H1 (cell line): ENCODE measurements around the gene KRTAP10-8. TPM values are rescaled to one million over a fixed set of nuclear protein-coding genes. Genes with fewer than 3 reads are reported as not detected.

Experiments used
- CTCF ChIA-PET: fragments of 300-600 bp; sonication (Branson Sonifier 250); formaldehyde crosslinking; loops from one replicate; lab custom pipeline; 2021; ENCODE audit not compliant: partially characterized antibody; lab: Charles Lee
- POLR2A ChIA-PET: fragments of 300-600 bp; sonication (Branson Sonifier 250); formaldehyde crosslinking; loops from one replicate; lab custom pipeline; 2021; ENCODE audit warnings: inconsistent platforms; ENCODE audit not compliant: partially characterized antibody; lab: Charles Lee
- DNase-seq, 2 experiments: peaks; one replicate each; pipeline versions ENCODE4 v3.0.0 to v3.0.0-alpha.2; 2010 to 2022; ENCODE audit warnings: low spot score in 2 of 2, low read depth in 1 of 2, mixed read lengths in 1 of 2
- FAIRE-seq: peaks from 2 replicates; lab custom pipeline; 2011; peaks lifted over from hg19 to GRCh38; lab: Jason Lieb, UNC
- H2AFZ ChIP-seq: 2 replicates; pipeline ENCODE4 v1.8.1; 2012; ENCODE audit warnings: low read length, inconsistent platforms
- H2AK5ac ChIP-seq: 2 replicates; pipeline ENCODE4 v1.6.1; 2013; ENCODE audit warnings: low read depth, low read length
- H2BK120ac ChIP-seq: replicated peaks from 2 replicates; pipeline ENCODE3; 2013; ENCODE audit warnings: low read depth, low read length, inconsistent platforms
- H2BK12ac ChIP-seq: 2 replicates; pipeline ENCODE4 v1.6.1; 2013; ENCODE audit warnings: low read depth, low read length
- H2BK15ac ChIP-seq: 2 replicates; pipeline ENCODE4 v1.6.1; 2013; ENCODE audit warnings: low read length
- H2BK20ac ChIP-seq: 2 replicates; pipeline ENCODE4 v1.6.1; 2013; ENCODE audit warnings: low read length
- H2BK5ac ChIP-seq: 2 replicates; pipeline ENCODE4 v1.6.1; 2013; ENCODE audit warnings: low read depth, low read length
- H3K14ac ChIP-seq: 2 replicates; pipeline ENCODE4 v1.6.1; 2013; ENCODE audit warnings: inconsistent platforms; ENCODE audit not compliant: insufficient read length
- H3K18ac ChIP-seq: 2 replicates; pipeline ENCODE4 v1.6.1; 2013; ENCODE audit warnings: low read length; ENCODE audit errors: extremely low read depth
- H3K23ac ChIP-seq: 2 replicates; pipeline ENCODE4 v1.6.1; 2013; ENCODE audit warnings: inconsistent platforms; ENCODE audit not compliant: insufficient read length
- H3K23me2 ChIP-seq: 2 replicates; pipeline ENCODE4 v1.6.1; 2013; ENCODE audit warnings: low read depth, low read length
- H3K27ac ChIP-seq: 2 replicates; pipeline ENCODE4 v1.6.1; 2011; ENCODE audit warnings: low read depth, low read length, inconsistent platforms
- H3K27me3 ChIP-seq, 4 experiments: replicated peaks in 1 of 4; 1 replicate in 1 of 4; 2 replicates in 3 of 4; pipeline versions ENCODE4 v1.6.1 to v1.8.1; 2011 to 2013; ENCODE audit warnings: low read length in 3 of 4, mild to moderate bottlenecking in 3 of 4, inconsistent platforms in 2 of 4, mixed read lengths in 2 of 4, moderate library complexity in 1 of 4; ENCODE audit not compliant: control insufficient read depth in 3 of 4, insufficient read depth in 3 of 4; ENCODE audit errors: extremely low read depth in 1 of 4
- H3K36me3 ChIP-seq, 4 experiments: 2 replicates each; pipeline versions ENCODE4 v1.6.1 to v1.8.1; 2011 to 2013; ENCODE audit warnings: mild to moderate bottlenecking in 4 of 4, low read length in 3 of 4, moderate library complexity in 2 of 4, control low read depth in 1 of 4, inconsistent platforms in 1 of 4; ENCODE audit not compliant: insufficient read depth in 4 of 4, control insufficient read depth in 2 of 4
- H3K4ac ChIP-seq: replicated peaks from 2 replicates; pipeline ENCODE3; 2013; ENCODE audit warnings: low read length, low read depth, mixed read lengths, inconsistent platforms; ENCODE audit not compliant: insufficient read length
- H3K4me1 ChIP-seq, 4 experiments: replicated peaks in 1 of 4; 1 replicate in 1 of 4; 2 replicates in 3 of 4; pipeline versions ENCODE4 v1.6.1 to v1.8.1; 2011 to 2013; ENCODE audit warnings: low read length in 3 of 4, inconsistent platforms in 2 of 4, mixed read lengths in 1 of 4; ENCODE audit not compliant: insufficient read depth in 4 of 4, control insufficient read depth in 3 of 4
- H3K4me2 ChIP-seq, 2 experiments: 2 replicates each; pipeline versions ENCODE4 v1.6.1 to v1.8.1; 2011 to 2013; ENCODE audit warnings: low read depth in 2 of 2, low read length in 2 of 2, control low read depth in 1 of 2, inconsistent platforms in 1 of 2, mild to moderate bottlenecking in 1 of 2; ENCODE audit not compliant: insufficient read depth in 1 of 2
- H3K4me3 ChIP-seq, 4 experiments: fragments of 200-600, 300-600 bp in 1 of 4; sonication (generic), shearing (Covaris generic), sonication (Bioruptor Twin) in 1 of 4; 2 replicates each; pipeline versions ENCODE4 v1.5.1 to v1.8.1; 2011 to 2016; ENCODE audit warnings: low read length in 4 of 4, low read depth in 3 of 4, control low read depth in 2 of 4, inconsistent platforms in 2 of 4, mild to moderate bottlenecking in 2 of 4, mixed read lengths in 1 of 4, moderate library complexity in 1 of 4; ENCODE audit not compliant: insufficient read depth in 2 of 4; ENCODE audit errors: extremely low read depth in 1 of 4
- H3K56ac ChIP-seq: replicated peaks from 2 replicates; pipeline ENCODE3; 2013; ENCODE audit warnings: low read depth, mild to moderate bottlenecking, mixed read lengths, low read length, inconsistent platforms; ENCODE audit not compliant: insufficient read length
- H3K79me1 ChIP-seq: 2 replicates; pipeline ENCODE4 v1.6.1; 2013; ENCODE audit warnings: low read depth, low read length, control low read depth
- H3K79me2 ChIP-seq, 2 experiments: 2 replicates each; pipeline versions ENCODE4 v1.6.1 to v1.8.1; 2012 to 2013; ENCODE audit warnings: low read length in 2 of 2, mild to moderate bottlenecking in 2 of 2, inconsistent platforms in 1 of 2; ENCODE audit not compliant: insufficient read depth in 2 of 2, control insufficient read depth in 1 of 2
- H3K9ac ChIP-seq, 4 experiments: replicated peaks in 1 of 4; 1 replicate in 1 of 4; 2 replicates in 3 of 4; pipeline versions ENCODE4 v1.6.1 to v1.8.1; 2011 to 2013; ENCODE audit warnings: low read depth in 3 of 4, low read length in 3 of 4, control low read depth in 2 of 4, mild to moderate bottlenecking in 2 of 4, moderate library complexity in 2 of 4, inconsistent platforms in 1 of 4; ENCODE audit errors: extremely low read depth in 1 of 4
- H3K9me3 ChIP-seq, 2 experiments: 2 replicates each; pipeline versions ENCODE4 v1.6.1 to v1.8.1; 2012 to 2013; ENCODE audit warnings: mild to moderate bottlenecking in 2 of 2, moderate library complexity in 2 of 2, control low read depth in 1 of 2, inconsistent platforms in 1 of 2, low read depth in 1 of 2, low read length in 1 of 2, mixed read lengths in 1 of 2; ENCODE audit not compliant: insufficient read depth in 2 of 2
- H4K20me1 ChIP-seq, 2 experiments: replicated peaks in 1 of 2; 2 replicates each; pipeline versions ENCODE3 to v1.8.1; 2011 to 2013; ENCODE audit warnings: inconsistent platforms in 2 of 2, low read length in 2 of 2, mild to moderate bottlenecking in 1 of 2; ENCODE audit not compliant: insufficient read depth in 2 of 2, control insufficient read depth in 1 of 2
- H4K5ac ChIP-seq: 2 replicates; pipeline ENCODE4 v1.6.1; 2013; ENCODE audit warnings: low read length, low read depth, mixed read lengths, inconsistent platforms; ENCODE audit not compliant: insufficient read length
- H4K8ac ChIP-seq: 2 replicates; pipeline ENCODE4 v1.8.0; 2013; ENCODE audit warnings: mild to moderate bottlenecking, moderate library complexity, low read length, inconsistent platforms; ENCODE audit not compliant: insufficient read depth; ENCODE audit errors: extremely low read depth
- H4K91ac ChIP-seq: replicated peaks from 2 replicates; pipeline ENCODE3; 2013; ENCODE audit warnings: low read length, mixed read lengths, inconsistent platforms; ENCODE audit not compliant: insufficient read length
- CHD1 ChIP-seq: IDR thresholded peaks from 2 replicates; pipeline ENCODE4 v1.6.1; 2012; ENCODE audit warnings: low read depth, low read length, improper control_type of control experiment
- CHD2 ChIP-seq: IDR thresholded peaks from 2 replicates; pipeline ENCODE4 v1.6.1; 2012; ENCODE audit warnings: low read length, improper control_type of control experiment
- EZH2 ChIP-seq: fragments of 200-600 bp; sonication (generic); IDR thresholded peaks from 2 replicates; pipeline ENCODE4 v1.7.1; 2012; ENCODE audit warnings: low read depth, mild to moderate bottlenecking, moderate library complexity, low read length, inconsistent platforms; ENCODE audit not compliant: severe bottlenecking
- NRF1 ChIP-seq: IDR thresholded peaks from 2 replicates; pipeline ENCODE4 v1.6.1; 2011; ENCODE audit warnings: mild to moderate bottlenecking, low read depth, low read length, improper control_type of control experiment
- POLR2A ChIP-seq, 2 experiments: IDR thresholded peaks; 1 replicate in 1 of 2; 2 replicates in 1 of 2; pipeline ENCODE4 v1.6.1; 2011; ENCODE audit warnings: low read depth in 2 of 2, low read length in 2 of 2, mild to moderate bottlenecking in 2 of 2; ENCODE audit errors: control extremely low read depth in 1 of 2
- POLR2AphosphoS5 ChIP-seq: IDR thresholded peaks from 2 replicates; pipeline ENCODE4 v1.6.1; 2011; ENCODE audit warnings: low read depth, low read length
- SP2 ChIP-seq: IDR thresholded peaks from 2 replicates; pipeline ENCODE4 v1.6.1; 2012; ENCODE audit warnings: mild to moderate bottlenecking, low read length, inconsistent platforms
- YY1 ChIP-seq: IDR thresholded peaks from 2 replicates; pipeline ENCODE4 v1.6.1; 2011; ENCODE audit warnings: low read depth, mild to moderate bottlenecking, low read length
- WGBS, 2 experiments: shearing (Covaris generic) in 1 of 2; methylation state at CpG; one replicate each; pipeline versions ENCODE4 v1.1.6 to v1.1.7; 2013 to 2015; ENCODE audit warnings: low lambda C conversion rate in 2 of 2, mixed read lengths in 2 of 2, inconsistent platforms in 1 of 2, low coverage in 1 of 2, missing lambda C conversion rate in 1 of 2; ENCODE audit not compliant: insufficient replicate concordance in 2 of 2, insufficient coverage in 1 of 2, insufficient read length in 1 of 2; ENCODE audit errors: extremely low coverage in 1 of 2, missing lambda C conversion rate in 1 of 2; 5-methylcytosine and 5-hydroxymethylcytosine counted together
- polyA plus RNA-seq, 7 experiments: library from polyadenylated mRNA; depleted of rRNA in 3 of 7; stranded (reverse) in 5 of 7; unstranded in 2 of 7; fragments of >200 nt in 5 of 7; fragments of 200-250 nt in 2 of 7; gene quantifications; 1 replicate in 5 of 7; 2 replicates in 1 of 7; 4 replicates in 1 of 7; pipeline versions ENCODE4 v1.2.1 to v1.2.3, GENCODE V29; 2011 to 2013; ENCODE audit warnings: missing spikeins in 2 of 7, mixed read lengths in 2 of 7
- total RNA-seq: library from RNA; stranded (reverse); fragmentation: NEBNext Ultra II Directional; extraction: Animal tissue kit (Norgen Biotek cat#: 25700); gene quantifications from 2 replicates; pipeline ENCODE4 v1.2.1, GENCODE V29; 2021

Gene KRTAP10-8
- total and polyA plus RNA-seq, 2 of the 8 experiments (the other 6 are each of a cell fraction or from before 2014, with no cell fraction given): not detected

DNA sequence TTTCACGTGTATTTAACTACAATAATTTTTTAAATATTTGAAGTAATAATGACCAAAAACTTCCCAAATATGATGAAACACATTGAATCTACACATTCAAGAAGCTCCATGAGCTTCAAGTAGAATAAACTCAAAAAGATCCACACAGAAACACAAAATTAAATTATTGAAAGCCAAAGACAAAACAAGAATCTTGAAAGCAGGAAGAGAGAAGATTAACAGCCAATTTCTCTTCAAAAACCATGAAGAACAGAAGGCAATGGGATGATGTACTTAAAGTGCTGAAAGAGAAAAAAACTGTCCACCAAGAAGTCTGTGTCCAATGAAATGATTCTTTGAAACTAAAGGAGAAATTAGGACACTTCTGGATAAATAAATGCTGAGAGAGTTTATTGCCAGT, 20.2 kb downstream of the KRTAP10-8 start:
- no peak overlapping the region for H3K23ac ChIP-seq
- POLR2A ChIA-PET: no interaction called here

More for the DNA sequence above, 20.2 kb downstream of the KRTAP10-8 start:
- H3K4ac ChIP-seq: no peak overlapping the region
- no peak overlapping the region for H3K56ac ChIP-seq
- H4K8ac ChIP-seq: no peak overlapping the region
- peaks cover 0 to 4% of the 10 kb centered on the region in 2 experiments; a peak in 1 of 4 replicates for H3K9me3 ChIP-seq
- H3K9ac ChIP-seq: no peak overlapping the region
- CTCF ChIA-PET: interaction anchor here (0.6 to 0.9 kb wide), 2 partner anchors 16 to 382 kb away, joined by 3 read pairs; no protein-coding TSS in a partner anchor
- no peaks in the 10 kb centered on the region for H3K36me3 ChIP-seq
- no peak overlapping the region for H2AFZ ChIP-seq
- no peaks in the 10 kb centered on the region for H3K79me2 ChIP-seq
- no peak for DNase-seq
- H4K20me1 ChIP-seq: peaks cover 0 to 3% of the 10 kb centered on the region in 2 experiments
- no peak overlapping the region for H3K4me2 ChIP-seq
- no peak overlapping the region for H2BK12ac ChIP-seq
- H3K14ac ChIP-seq: no peak overlapping the region
- no peaks in the 10 kb centered on the region for H3K23me2 ChIP-seq
- no peaks in the 10 kb centered on the region; a peak in 2 of 7 replicates for H3K4me1 ChIP-seq
- H3K79me1 ChIP-seq: no peaks in the 10 kb centered on the region
- H2AK5ac ChIP-seq: no peak overlapping the region
- TF ChIP-seq CHD2: no peak
- TF ChIP-seq POLR2AphosphoS5: no peak
- TF ChIP-seq SP2: no peak
- TF ChIP-seq CHD1: no peak
- no peak for TF ChIP-seq EZH2
- TF ChIP-seq YY1: no peak
- TF ChIP-seq POLR2A (IDR thresholded peaks at IDR 0.05; ENCODE audit: control extremely low read depth in 1 of 2, low read depth in 2 of 2, low read length in 2 of 2): no peak
- TF ChIP-seq NRF1: no peak
- H3K27me3 ChIP-seq: no peaks in the 10 kb centered on the region
- no peak overlapping the region for H4K91ac ChIP-seq
- 83% methylated on average over 1 of the region's 1 CpG; no CpG with 5 or more reads in 1 of the 2 experiments for WGBS, 2 experiments
- H3K4me3 ChIP-seq: no peak overlapping the region
- no peak for FAIRE-seq
- no peak overlapping the region for H2BK20ac ChIP-seq
- H4K5ac ChIP-seq: no peak overlapping the region
- H3K18ac ChIP-seq: no peak overlapping the region
- no peak overlapping the region for H3K27ac ChIP-seq
- H2BK15ac ChIP-seq: no peak overlapping the region
- H2BK5ac ChIP-seq: no peak overlapping the region
- no peak overlapping the region for H2BK120ac ChIP-seq
